NCI-H69 (cell line): ENCODE measurements around the gene QSOX2.

Experiments
- DNase-seq: peaks from one replicate; lab custom pipeline; 2025; lab: John Stamatoyannopoulos, UW

QSOX2 gene

GRCh38 chr9:136173648-136174290 is 71.8 kb downstream of the QSOX2 start:
- no peak for DNase-seq

- DNase-seq = peak; percentile 86
These were observed 73.1 kb downstream of the QSOX2 start for GRCh38 chr9:136172412-136173079.

GRCh38 chr9:136171801-136172411 is 73.7 kb downstream of the QSOX2 start:
- no peak for DNase-seq

DNA sequence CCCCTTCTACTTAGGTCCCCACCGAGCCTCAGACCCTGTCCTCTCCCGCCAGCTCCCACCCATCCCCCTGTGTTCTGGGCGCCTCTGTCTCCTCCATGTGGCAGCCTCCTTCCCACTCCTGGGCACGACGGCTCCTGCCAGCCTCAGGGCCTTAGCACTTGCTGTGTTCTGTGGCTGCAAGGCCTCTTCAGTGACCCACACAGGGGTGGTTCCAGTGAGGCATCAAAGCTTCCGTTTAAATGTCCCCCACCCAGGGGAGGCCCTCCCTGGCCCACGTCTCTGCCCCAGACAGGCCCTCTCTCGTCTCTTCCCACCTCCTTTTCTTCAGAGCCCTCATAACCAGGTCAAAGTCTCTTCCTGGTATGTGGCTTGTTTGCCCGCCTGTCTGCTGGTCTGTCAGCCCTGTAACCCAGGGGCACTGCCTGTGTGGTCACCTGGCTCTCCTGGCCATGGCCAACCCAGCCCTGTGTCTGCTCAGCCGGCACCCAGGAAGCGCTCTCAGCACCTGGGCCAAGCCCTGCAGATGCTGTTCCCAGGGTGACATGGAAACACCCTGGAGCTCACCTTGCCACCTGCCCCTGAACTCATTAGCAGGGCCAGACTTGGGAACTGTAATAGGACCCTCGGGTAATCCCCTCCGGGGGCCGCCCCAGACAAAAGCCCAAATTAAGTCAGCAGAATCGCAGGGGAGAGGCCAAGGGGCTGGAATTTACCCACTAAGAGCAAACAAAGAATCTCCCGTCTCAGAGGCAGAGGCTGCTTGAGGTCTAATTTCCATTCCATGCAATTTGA is 74.4 kb downstream of the QSOX2 start:
- DNase-seq = peak; percentile 97

GRCh38 chr9:136170006-136170901 is 75.4 kb downstream of the QSOX2 start:
- peak; percentile 62 for DNase-seq

GRCh38 chr9:136169495-136169894 is 76.1 kb downstream of the QSOX2 start:
- DNase-seq = no peak

- no peak for DNase-seq
These were observed 82.3 kb downstream of the QSOX2 start for GRCh38 chr9:136163248-136163850.

- no peak for DNase-seq
These were observed 84.5 kb downstream of the QSOX2 start for GRCh38 chr9:136160995-136161610.

DNA sequence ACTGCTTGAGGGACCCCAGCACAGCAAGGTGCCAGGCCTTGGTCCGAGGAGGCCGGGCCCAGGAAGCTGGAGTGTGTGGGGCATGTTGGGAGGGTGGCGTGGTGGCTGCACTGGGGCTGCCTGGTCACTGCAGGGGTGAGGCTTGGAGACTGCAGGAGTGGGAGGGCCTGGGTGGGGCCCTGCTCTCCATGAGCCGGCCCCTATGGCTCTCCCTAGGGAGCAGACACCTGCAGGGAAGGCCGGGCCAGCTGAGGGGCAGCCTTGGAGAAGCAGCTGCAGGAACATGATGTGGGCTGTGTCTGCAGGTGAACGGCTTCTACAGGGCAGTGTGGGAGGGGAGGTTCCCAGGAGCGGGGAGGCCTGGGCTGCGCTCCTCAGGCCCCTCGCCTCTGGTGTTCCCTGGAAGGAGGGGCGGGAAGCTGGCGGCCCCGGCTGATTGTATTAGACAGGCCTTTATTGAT is 85.2 kb downstream of the QSOX2 start:
- peak; percentile 80 for DNase-seq

DNA sequence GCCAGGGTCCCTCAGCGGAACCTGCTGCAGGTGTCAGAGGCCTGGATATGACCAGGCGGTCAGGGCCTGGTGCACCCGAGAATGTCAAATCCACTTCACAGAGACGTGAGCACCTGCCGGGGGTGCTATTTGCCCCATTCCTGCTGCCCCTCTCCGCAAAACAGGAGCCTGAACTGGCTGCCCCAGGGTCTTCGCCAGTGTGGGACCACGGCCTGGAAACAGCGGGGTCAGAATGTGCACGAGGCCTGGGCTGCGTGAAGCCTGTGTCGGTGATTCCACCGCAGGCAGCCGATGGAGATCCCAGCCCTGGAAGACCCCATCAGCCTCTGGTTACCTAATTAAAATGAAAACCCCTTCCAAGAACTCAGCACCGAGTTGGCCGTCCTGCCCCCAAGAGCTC is 85.8 kb downstream of the QSOX2 start:
- DNase-seq = no peak

DNA sequence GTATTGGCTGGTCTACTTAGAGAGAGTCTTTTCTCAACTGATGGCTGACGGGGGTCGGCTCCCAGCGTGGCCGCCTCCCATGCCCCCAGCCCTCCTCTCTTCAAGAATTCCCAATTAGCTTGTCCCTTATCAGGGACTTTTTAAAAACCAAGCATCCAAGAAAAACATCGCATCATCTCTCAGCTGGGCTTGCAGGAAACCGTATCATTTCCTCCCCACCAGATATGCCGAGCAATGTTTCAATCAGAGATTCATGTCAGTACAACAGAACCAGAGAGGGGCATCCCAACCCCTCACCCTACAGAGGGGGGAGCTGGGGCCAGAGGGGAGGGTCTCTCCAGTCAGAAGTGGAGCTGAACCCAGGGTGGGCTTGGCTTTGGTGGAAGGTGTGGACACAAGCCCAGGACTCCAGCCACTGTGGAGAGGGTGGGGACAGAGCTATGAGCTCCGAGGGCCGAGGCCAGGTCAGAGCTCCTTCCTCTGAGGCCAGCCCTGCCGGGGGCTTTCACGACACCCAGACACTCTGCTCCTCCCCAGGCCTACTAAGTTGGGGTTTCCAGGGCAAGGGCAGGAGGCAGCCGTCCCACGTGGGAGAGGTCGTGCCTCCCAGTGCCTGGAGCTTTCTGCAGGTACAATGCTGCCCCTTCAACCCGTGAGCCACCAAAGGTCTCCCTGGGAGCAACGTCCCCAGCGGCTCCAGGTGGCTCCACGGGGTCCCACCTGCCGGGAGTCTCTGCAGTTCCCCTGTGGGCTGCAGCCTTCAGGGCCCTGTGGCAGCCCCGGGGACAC is 87.9 kb downstream of the QSOX2 start:
- DNase-seq = no peak
